ENCODE measurements around the gene RHOV.

DNA sequence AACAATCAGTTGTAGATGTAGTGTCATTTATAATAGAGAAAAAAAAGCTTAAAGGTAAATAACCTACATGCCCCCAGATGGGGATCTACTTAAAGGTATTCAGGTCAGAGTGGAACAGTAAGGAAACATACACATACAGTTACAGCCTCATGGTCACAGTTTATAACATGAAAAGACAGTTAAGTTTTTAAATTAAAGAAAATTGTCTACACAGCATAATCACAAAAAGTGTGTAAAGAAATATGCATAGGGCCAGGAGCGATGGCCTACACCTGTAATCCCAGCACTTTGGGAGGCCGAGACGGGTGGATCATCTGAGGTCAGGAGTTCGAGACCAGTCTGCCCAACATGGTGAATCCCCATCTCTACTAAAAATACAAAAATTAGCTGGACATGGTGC, 6.8 kb downstream of the RHOV start:
- TF ChIP-seq, protein P1, sequence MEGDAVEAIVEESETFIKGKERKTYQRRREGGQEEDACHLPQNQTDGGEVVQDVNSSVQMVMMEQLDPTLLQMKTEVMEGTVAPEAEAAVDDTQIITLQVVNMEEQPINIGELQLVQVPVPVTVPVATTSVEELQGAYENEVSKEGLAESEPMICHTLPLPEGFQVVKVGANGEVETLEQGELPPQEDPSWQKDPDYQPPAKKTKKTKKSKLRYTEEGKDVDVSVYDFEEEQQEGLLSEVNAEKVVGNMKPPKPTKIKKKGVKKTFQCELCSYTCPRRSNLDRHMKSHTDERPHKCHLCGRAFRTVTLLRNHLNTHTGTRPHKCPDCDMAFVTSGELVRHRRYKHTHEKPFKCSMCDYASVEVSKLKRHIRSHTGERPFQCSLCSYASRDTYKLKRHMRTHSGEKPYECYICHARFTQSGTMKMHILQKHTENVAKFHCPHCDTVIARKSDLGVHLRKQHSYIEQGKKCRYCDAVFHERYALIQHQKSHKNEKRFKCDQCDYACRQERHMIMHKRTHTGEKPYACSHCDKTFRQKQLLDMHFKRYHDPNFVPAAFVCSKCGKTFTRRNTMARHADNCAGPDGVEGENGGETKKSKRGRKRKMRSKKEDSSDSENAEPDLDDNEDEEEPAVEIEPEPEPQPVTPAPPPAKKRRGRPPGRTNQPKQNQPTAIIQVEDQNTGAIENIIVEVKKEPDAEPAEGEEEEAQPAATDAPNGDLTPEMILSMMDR (conservative IDR thresholded peaks at IDR 0.05; ENCODE audit: low read length) = no peak
- no peak for TF ChIP-seq EZH2phosphoT487 (IDR thresholded peaks at IDR 0.05; ENCODE audit: borderline replicate concordance)
